ENCODE measurements around the gene STK38L. TPM values are rescaled to one million over a fixed set of nuclear protein-coding genes. Genes with fewer than 3 reads are reported as not detected.

Gene STK38L
- total and polyA plus RNA-seq, 12 donors, result 10.2 to 298 (median 21.0) TPM

DNA sequence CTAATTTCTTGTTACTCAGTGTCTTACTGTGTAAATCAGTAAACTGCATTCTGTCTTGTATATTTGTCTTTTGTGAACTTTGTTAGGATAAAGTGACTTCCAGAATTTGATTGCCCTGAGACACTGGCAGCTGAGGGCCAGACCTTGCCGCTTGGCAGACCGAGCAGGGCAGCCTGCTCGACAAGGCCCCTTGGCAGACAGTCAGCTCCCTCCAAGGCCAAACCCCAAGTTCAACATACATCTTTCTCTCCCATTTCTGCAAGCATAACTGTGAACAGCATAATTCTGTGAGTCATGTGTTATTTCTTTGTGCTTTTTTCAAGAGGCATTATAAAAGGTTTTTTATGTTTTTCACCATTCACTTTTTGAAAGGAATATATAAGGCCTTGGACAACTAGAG, 49.4 kb downstream of the STK38L start:
- TF ChIP-seq, protein P1, sequence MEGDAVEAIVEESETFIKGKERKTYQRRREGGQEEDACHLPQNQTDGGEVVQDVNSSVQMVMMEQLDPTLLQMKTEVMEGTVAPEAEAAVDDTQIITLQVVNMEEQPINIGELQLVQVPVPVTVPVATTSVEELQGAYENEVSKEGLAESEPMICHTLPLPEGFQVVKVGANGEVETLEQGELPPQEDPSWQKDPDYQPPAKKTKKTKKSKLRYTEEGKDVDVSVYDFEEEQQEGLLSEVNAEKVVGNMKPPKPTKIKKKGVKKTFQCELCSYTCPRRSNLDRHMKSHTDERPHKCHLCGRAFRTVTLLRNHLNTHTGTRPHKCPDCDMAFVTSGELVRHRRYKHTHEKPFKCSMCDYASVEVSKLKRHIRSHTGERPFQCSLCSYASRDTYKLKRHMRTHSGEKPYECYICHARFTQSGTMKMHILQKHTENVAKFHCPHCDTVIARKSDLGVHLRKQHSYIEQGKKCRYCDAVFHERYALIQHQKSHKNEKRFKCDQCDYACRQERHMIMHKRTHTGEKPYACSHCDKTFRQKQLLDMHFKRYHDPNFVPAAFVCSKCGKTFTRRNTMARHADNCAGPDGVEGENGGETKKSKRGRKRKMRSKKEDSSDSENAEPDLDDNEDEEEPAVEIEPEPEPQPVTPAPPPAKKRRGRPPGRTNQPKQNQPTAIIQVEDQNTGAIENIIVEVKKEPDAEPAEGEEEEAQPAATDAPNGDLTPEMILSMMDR (IDR thresholded peaks at IDR 0.05), result no peak
- TF ChIP-seq POLR2A (IDR thresholded peaks at IDR 0.05), result no peak
- H3K27ac ChIP-seq, result peak overlapping the region in 3 of 5 donors; percentile 46 to 68 (median 51)
- no peaks in the 10 kb centered on the region for H3K27me3 ChIP-seq
- H3K36me3 ChIP-seq (replicated peaks in 1 of 2), result peaks cover 0 to 3% of the 10 kb centered on the region in 2 donors
- 34 to 44% (median 36%) methylated on average over 1 to 3 of the region's 3 CpGs for WGBS, 4 donors
- H3K4me1 ChIP-seq (replicated peaks in 1 of 2), result peaks cover 38 to 51% of the 10 kb centered on the region in 2 donors
- intact Hi-C loops (cut with DNase I), result loop anchor here in 1 of 2 donors (10.0 kb wide), 1 partner anchor 279 kb away; the partner anchor contains the start of gene TM7SF3
- no peaks in the 10 kb centered on the region for H3K9me3 ChIP-seq (replicated peaks in 1 of 3)
- no peak overlapping the region for H3K4me3 ChIP-seq
- peak; percentile 65 to 84 (median 76) for DNase-seq

DNA sequence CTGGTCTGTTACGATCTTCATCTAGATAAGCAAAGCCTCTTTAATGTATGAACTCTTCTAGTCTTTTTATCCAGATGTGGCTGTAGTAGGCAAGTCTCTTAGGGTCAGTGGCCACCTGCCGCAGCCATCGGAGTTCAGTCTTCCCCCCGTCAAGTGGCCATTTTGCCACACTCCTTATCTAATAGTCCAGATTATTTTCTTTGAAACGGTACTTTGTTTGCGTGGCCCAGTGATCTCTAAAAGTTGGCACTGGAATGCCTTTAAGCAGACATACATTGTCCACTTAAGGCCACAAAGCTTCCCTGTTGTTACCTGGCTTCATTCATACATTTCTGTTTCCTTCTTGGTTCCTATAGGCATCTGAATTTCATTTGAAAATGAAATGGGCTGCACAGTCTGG, 52.6 kb downstream of the STK38L start:
- Histone ChIP-seq H3K9me3 (replicated peaks in 1 of 3) (no peaks in the 10 kb centered on the region), H3K4me1 (replicated peaks in 1 of 2) (peaks cover 29 to 33% of the 10 kb centered on the region in 2 donors), H3K4me3 (no peak overlapping the region), H3K27me3 (no peaks in the 10 kb centered on the region), H3K27ac (no peak overlapping the region), H3K36me3 (replicated peaks in 1 of 2) (peaks cover 0 to 7% of the 10 kb centered on the region in 2 donors)
- 81 to 91% (median 85%) methylated on average over 6 of the region's 6 CpGs for WGBS, 4 donors
- no peak for DNase-seq
- TF ChIP-seq POLR2A (IDR thresholded peaks at IDR 0.05), result no peak
- TF ChIP-seq, protein P1 (IDR thresholded peaks at IDR 0.05), result no peak
- intact Hi-C loops (cut with DNase I), result loop anchor here in 1 of 2 donors (10.0 kb wide), 1 partner anchor 282 kb away; the partner anchor contains the start of gene TM7SF3

DNA sequence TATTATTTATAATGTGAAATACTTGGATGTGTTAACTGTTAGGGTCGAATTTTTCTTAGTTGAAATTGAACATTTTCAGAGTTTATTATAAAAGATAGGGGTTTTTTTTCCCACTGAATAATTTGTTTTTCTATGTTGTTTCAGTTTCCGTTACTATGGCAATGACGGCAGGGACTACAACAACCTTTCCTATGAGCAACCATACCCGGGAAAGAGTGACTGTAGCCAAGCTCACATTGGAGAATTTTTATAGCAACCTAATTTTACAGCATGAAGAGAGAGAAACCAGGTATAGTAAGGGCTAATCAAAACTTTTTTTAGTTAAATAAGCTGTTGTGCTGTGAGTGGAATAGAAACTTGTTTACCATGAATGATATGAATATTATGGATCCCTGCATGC, 53.5 kb downstream of the STK38L start:
- H3K27ac ChIP-seq, result no peak overlapping the region
- H3K36me3 ChIP-seq (replicated peaks in 1 of 2), result peaks cover 0 to 7% of the 10 kb centered on the region in 2 donors
- no peaks in the 10 kb centered on the region for H3K27me3 ChIP-seq
- intact Hi-C loops (cut with DNase I), result loop anchor here in 1 of 2 donors (10.0 kb wide), 1 partner anchor 283 kb away; the partner anchor contains the start of gene TM7SF3
- H3K9me3 ChIP-seq (replicated peaks in 1 of 3), result no peaks in the 10 kb centered on the region
- H3K4me3 ChIP-seq, result no peak overlapping the region
- 87 to 93% (median 92%) methylated on average over 4 of the region's 4 CpGs for WGBS, 4 donors
- DNase-seq, result no peak
- peaks cover 21 to 24% of the 10 kb centered on the region in 2 donors for H3K4me1 ChIP-seq (replicated peaks in 1 of 2)
- TF ChIP-seq, protein P1 (IDR thresholded peaks at IDR 0.05), result no peak
- TF ChIP-seq POLR2A (IDR thresholded peaks at IDR 0.05), result no peak

DNA sequence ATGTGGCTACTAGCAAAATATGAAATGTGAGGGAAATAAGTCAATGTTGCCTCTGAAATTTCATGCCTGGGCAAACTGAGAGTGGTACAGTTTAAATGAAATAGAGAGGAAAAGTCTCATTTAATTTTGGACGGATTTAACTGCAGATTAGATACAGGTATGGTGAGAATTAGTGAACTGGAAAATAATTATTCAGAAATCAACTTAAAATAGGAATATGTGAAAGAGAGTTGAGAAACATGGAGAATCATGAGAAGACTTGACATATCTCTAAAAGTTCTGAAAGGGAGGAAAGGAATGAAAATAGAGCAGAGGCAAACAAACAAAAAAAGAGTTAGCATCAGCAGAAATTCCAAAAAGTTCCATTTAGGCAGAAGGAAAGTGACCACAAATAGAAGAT, 55.0 kb downstream of the STK38L start:
- WGBS, 4 donors, result 93 to 100% (median 94%) methylated on average over 1 of the region's 1 CpG
- DNase-seq, result no peak
- H3K4me3 ChIP-seq, result no peak overlapping the region
- TF ChIP-seq, protein P1 (IDR thresholded peaks at IDR 0.05), result no peak
- TF ChIP-seq POLR2A (IDR thresholded peaks at IDR 0.05), result no peak
- no peaks in the 10 kb centered on the region for H3K27me3 ChIP-seq
- peaks cover 5 to 9% of the 10 kb centered on the region in 2 donors for H3K4me1 ChIP-seq (replicated peaks in 1 of 2)
- peaks cover 0 to 7% of the 10 kb centered on the region in 2 donors for H3K36me3 ChIP-seq (replicated peaks in 1 of 2)
- no peak overlapping the region for H3K27ac ChIP-seq
- intact Hi-C loops (cut with DNase I), result loop anchor here in 1 of 2 donors (10.0 kb wide), 1 partner anchor 284 kb away; the partner anchor contains the start of gene TM7SF3
- H3K9me3 ChIP-seq (replicated peaks in 1 of 3), result no peaks in the 10 kb centered on the region

Measured in adrenal gland (tissue), 12 donors.